Adipose tissue (tissue), 3 donors: ENCODE data around the gene AQP6. TPM values are rescaled to one million over a fixed set of nuclear protein-coding genes. Genes with fewer than 3 reads are reported as not detected.

Experiments
- H3K27ac ChIP-seq: one replicate; pipeline ENCODE4 v1.5.1; 2013; ENCODE audit warnings: low read depth, low read length
- WGBS, 3 donors: extraction: QIAGEN DNeasy Blood & Tissue Kit; methylation state at CpG; one replicate each; pipeline ENCODE4 v1.1.7; 2013; 5-methylcytosine and 5-hydroxymethylcytosine counted together
- polyA plus RNA-seq, 3 donors: library from polyadenylated mRNA; stranded (reverse); fragments of 200-250 nt; gene quantifications; one replicate each; pipeline ENCODE4 v1.2.3, GENCODE V29; 2013
- donor health status: healthy with polysubstance abuse.
- donor health status: Bipolar disorder and iron deficiency.
- donor health status: healthy.

AQP6 gene, protein sequence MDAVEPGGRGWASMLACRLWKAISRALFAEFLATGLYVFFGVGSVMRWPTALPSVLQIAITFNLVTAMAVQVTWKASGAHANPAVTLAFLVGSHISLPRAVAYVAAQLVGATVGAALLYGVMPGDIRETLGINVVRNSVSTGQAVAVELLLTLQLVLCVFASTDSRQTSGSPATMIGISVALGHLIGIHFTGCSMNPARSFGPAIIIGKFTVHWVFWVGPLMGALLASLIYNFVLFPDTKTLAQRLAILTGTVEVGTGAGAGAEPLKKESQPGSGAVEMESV
- polyA plus RNA-seq = 1 to 10 TPM in 1 of 3 donors, under 1 TPM in 2; 0.06 to 1.7 (median 0.06) TPM

DNA sequence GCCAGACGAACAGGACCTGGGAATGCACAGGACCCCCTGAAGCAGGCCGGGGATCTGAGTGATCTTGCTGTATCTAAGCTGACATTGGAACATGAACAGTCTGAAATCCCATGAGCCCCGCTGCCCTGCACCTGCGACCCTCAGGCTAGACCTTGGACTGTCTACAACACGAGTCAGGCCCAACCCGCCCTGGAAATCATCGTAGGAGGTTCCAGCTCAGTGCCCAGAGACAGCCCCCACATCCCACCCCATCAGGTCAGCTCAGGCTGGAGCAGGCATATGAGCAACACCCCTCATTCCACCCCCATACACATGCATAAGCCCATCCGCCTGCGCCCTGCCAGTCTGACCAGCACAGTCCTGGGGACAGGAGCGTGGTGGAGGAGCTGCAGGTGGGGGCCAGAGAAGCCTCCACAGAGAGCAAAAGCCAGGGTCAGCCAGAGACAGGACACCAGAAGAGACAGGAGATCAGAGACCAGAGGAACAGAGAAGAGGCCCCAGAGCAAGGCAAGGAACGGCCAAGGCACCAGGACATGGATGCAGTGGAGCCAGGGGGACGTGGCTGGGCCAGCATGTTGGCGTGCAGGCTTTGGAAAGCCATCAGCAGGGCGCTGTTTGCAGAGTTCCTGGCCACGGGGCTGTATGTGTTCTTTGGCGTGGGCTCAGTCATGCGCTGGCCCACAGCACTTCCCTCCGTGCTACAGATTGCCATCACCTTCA, at the start of gene AQP6:
Gene AQP6 (plus strand): TSS at position 307 of the 720 bp plus-strand sequence. CDS start 227 bp downstream, at position 534.
- 81 to 83% (median 82%) methylated on average over 15 to 18 of the region's 18 CpGs for WGBS, 3 donors
- no peak within 1 kb of the TSS for H3K27ac ChIP-seq

DNA sequence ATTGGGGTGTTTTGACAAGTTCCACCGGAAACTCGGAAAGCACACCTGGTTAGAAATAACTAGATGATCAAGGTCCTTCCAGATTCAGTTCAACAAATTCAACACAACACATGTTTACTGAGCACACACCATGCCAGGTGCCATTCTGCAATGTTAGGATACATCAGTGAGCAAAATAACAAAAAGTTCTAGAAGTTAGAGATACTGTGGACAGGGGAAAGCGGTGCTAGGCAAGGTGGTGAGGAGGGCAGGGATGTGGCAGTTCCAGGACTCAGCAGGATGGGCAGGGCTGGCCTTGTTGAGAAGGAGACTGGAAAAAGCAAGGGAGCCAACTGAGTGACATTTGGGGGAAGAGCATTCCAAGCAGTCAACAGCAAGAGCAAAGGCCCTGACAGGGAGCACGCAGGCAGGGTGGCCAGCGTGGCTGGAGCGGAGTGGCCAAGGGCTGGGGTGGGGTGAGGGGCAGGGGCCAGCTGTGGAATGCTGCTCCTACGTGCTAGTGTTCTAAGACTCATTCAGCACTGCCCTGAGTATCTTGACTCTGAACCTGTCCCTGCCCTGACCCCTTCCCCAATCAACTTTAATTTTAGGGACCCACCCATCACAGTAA, 49.6 kb upstream of the AQP6 start:
- WGBS, 3 donors = 71 to 74% (median 72%) methylated on average over 7 of the region's 7 CpGs
- no peak overlapping the region for H3K27ac ChIP-seq

DNA sequence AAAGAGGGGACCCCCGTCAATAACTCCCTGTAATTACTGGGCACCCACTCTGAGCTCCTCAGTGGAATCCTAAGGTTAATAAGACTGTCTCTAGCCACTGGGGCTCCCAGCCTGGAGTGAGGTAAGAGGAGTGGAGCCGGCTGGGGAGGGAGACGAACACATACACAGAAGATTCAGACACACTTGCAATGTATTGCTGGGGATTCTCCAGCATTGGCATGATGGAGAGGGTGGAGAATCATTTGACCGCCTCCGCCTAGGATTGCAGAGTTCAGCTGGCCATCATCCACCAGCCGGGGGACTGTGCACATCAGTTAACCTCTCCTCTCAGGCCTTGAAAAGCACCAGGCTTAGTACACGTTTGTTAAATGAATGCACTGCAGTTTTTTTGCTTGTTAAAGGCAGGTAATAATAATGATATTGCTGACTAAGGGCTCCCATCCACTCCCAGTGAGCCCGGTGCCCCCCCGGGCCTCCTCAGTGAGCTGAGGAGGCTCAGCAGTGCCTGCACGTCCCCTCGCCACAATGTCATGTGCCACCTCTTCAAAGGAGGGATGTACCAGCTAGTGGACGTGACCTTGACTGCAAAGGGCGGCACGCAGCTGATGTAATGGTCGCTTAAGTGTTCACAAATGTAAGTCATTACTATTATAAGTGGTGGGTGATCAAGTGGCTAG, 48.7 kb upstream of the AQP6 start:
- WGBS, 3 donors = 77 to 89% (median 80%) methylated on average over 15 of the region's 15 CpGs
- H3K27ac ChIP-seq = no peak overlapping the region

DNA sequence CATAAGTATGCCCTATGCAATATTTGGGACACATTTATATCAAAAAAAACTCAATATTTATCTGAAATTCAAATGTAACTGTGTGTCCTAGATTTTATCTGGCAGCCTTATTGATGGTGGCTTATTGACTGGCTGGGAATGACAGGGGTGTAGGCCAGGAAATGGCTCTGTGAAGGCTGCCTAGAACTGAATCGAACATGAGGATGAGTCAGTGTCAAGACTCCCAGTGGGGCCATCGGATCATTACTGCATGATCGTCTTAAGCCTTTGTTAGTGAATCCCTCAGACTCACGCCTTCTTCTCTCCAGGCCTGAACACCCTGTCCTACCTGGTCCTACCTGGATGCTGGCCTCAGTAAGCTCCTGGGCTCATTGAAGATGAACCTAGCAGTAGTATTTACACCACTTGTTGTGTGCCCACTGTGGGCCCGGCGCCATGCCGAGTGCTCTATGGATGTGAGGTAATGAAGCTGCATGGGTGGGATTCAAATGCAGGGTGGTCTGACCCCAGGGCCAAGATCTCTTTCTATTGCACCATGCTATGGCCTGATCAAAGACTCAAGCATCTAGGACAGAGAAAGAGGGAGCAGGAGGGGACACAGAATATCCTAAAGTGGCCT, 48.0 kb upstream of the AQP6 start:
- no peak overlapping the region for H3K27ac ChIP-seq
- WGBS, 3 donors = 81 to 88% (median 85%) methylated on average over 7 of the region's 7 CpGs

DNA sequence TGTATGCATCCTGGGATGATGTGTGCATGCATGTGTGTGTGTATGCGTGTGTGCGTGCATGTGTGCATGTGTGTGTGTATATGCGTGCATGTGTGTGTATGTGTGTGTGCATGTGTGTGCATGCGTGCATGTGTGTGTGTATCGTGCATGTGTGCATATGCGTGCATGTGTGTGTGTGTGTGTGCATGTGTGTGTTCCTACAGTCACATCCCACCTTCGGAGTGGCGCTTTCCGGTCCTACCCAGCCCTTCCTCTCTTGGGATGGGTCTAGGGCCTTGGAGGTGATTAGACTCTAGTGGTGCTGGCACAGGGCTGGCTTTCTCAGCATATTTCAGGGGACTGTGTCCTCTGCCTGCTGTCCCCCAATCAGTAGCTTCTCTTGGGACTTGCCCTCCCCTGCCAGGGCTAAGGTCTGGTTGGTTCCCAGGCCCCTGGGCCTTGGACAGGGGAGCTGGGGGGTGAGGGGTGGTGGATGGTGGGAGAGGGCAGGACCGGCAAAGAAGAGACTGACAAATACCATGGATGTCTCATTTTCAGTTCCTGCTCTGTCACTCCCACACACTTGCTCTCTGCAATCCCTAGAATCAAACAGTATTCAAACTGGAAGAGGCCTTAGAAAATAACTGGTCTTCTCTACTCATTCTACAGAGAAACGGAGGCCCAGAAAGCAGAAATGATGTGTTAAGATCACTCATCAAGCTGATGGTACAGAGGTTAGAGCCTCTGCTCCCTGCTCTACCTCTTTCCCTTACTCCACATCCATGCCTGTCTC, 47.1 kb upstream of the AQP6 start:
- no peak overlapping the region for H3K27ac ChIP-seq
- 86 to 89% (median 87%) methylated on average over 11 of the region's 11 CpGs for WGBS, 3 donors

DNA sequence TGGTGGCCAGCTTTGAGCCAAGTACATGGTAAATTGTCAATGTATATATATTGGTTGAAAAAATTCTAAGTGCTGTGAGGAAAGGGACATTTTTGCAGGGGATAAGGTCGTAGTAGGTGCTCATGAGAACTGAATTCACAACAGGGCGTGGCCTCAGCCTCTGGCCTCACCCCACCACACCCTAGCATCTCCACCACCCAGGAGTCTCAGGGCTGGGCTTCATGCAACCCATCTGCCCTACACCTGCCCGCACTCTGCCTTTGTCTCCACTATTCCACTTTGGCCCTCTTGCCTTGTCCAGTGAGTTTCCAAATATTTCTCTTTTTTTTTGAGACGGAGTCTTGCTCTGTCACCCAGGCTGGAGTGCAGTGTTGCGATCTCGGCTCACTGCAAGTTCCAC, 44.3 kb upstream of the AQP6 start:
- 90 to 94% (median 94%) methylated on average over 6 of the region's 6 CpGs for WGBS, 3 donors
- H3K27ac ChIP-seq = no peak overlapping the region

DNA sequence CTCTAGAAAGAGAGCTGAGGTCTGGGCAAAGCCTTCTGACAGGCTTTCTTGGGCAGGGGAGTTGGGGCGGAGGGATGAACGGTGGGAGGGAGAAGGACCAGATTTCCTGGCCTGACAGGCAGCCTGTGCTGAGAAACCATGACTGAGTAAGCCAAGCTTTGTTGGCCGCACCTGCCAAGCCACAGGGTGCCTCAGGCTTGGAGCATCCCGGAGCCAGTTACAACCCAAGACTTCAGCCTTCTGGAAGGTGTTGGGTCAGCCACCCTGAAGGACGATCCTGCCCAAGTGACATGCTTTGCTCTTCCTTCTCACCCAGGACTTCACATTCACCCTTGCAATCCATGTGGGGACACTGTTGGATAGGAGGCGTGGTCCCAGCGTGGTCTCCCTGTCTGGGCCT, 43.2 kb upstream of the AQP6 start:
- H3K27ac ChIP-seq = no peak overlapping the region
- WGBS, 3 donors = 85 to 89% (median 89%) methylated on average over 7 of the region's 7 CpGs

DNA sequence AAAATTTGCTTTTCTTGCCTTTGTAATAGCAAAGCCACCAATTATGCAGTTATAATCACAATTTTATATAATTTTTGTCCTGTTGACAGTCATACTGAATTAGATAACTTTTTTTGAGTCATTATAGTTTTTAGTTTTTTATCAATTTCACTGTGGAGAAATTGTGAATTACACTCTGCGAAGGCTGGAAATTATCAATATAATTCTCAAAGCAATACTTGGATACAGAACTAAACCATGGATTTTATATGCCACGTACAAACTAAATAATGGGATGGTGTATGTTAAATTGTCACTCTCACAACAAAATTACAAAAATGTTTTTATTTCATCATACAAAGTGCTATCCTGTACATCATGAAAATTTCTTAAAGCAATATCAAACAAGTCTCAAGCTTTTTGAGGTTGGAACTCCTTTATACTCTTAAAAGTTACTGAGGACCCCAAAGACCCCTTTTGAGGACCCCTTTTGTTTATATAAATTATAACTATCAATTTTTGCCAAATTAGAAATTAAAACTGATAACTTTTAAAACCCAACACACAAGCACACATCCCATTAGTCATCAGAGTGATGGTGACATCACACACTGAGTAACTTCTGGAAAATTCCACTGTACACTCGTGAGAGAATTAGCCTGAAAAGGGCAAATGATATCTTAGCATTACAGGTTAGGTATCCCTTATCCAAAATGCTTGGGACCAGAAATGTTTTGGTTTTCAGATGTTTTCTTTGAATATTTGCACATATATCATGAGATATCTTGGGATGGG, 42.0 kb upstream of the AQP6 start:
- no peak overlapping the region for H3K27ac ChIP-seq
- WGBS, 3 donors = 60 to 77% (median 66%) methylated on average over 3 of the region's 3 CpGs

DNA sequence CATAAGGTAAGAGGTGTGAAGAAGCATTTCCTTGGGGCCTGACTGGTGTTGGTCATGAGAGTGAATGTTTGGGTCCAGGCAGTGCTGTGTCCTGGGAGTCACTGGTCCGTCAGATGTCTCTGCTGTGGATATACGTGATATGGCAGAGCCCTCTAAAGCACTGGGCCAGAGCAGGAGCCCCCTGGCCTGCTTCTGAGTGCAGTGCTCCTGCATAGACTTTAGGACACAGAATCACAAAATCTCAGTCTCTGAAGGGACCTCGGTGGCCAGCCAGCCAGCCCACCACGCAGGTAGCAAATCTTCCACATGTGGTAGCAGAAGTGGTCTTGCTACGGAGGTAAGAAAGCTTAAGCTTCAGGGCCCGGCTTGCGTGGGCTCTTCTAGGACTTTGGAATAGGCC, 40.7 kb upstream of the AQP6 start:
- no peak overlapping the region for H3K27ac ChIP-seq
- 63 to 77% (median 76%) methylated on average over 7 of the region's 7 CpGs for WGBS, 3 donors

DNA sequence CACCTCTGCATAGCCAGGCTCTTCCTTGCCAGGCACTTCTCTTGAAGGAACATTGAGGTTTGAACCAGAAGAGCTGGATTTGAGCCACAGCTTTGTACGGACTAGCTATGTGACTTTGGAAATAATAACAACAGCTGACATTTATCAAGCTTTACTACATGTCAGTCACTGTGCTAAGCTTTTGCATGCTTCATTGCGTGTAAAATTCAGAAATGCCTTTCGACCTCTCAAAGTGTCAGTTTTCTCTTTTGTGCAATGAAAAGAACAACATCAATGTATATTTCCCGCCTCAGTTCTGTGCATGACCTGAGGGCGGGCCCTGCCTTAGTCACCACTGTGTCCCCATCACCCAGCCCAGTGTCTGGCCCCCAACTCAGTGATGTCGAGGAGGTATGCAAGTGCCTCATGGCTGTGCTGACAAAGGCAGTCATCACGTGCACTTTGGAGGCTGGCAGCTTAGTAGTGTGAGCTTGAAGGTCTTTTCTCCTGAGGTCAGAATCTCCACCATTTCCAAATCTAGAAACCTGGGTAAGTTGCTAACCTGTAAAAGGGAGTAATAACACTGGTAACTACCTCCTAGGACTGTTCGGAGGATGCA, 40.1 kb upstream of the AQP6 start:
- 88 to 94% (median 93%) methylated on average over 8 of the region's 8 CpGs for WGBS, 3 donors
- no peak overlapping the region for H3K27ac ChIP-seq

DNA sequence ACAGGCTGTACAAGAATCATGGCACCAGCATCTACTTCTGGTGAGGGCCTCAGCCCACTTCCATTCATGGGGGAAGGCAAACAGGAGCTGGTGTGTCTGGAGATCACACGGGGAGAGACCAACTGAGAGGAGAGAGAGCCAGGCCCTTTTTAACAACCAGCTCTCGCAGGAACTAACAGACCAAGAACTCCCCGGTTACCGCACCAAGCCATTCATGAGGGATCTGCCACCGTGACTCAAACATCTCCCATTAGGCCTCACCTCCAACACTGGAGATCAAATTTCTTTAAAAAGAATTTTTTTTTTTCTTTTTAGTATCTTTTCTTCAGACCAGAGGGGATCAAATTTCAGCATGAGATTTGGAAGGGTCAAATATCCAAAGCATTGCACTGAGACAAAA, 39.0 kb upstream of the AQP6 start:
- 68 to 84% (median 70%) methylated on average over 5 of the region's 5 CpGs for WGBS, 3 donors
- no peak overlapping the region for H3K27ac ChIP-seq

DNA sequence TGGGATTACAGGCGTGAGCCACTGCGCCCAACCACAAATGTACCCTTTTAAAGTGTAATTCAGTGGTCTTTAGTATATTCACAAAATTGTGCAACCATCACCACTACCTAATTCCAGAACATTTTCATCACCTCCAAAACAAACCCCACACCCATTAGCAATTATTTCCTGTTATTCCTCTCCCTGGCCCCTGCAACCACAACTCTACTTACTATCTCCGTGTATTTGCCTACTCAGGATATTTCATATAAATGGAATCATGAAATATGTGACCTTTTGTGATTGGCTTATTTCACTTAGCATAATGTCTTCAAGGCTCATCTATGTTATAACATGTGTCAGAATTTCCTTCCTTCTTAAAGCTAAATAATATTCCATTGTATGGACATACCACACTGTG, 38.2 kb upstream of the AQP6 start:
- WGBS, 3 donors = 78 to 88% (median 81%) methylated on average over 3 of the region's 3 CpGs
- H3K27ac ChIP-seq = no peak overlapping the region

DNA sequence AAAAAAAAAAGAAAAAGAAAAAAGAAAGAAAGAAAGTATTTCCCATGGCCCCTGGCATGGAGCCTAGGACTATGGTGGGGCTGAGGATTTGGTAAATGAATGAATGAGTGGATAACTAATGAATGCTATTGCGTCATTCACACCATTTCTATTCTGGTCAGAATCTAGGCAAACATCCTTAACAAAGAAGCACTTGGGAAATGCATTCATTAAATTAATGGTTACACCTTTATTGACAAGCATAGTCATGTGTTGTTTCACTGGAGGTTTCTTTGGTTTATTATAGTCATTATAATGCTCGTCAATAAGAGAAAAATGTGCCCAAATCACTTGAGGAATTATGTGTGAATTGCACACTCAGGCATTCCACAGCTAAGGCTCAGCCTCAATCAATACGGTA, 35.8 kb upstream of the AQP6 start:
- 69 to 94% (median 92%) methylated on average over 3 of the region's 3 CpGs for WGBS, 3 donors
- H3K27ac ChIP-seq = no peak overlapping the region

DNA sequence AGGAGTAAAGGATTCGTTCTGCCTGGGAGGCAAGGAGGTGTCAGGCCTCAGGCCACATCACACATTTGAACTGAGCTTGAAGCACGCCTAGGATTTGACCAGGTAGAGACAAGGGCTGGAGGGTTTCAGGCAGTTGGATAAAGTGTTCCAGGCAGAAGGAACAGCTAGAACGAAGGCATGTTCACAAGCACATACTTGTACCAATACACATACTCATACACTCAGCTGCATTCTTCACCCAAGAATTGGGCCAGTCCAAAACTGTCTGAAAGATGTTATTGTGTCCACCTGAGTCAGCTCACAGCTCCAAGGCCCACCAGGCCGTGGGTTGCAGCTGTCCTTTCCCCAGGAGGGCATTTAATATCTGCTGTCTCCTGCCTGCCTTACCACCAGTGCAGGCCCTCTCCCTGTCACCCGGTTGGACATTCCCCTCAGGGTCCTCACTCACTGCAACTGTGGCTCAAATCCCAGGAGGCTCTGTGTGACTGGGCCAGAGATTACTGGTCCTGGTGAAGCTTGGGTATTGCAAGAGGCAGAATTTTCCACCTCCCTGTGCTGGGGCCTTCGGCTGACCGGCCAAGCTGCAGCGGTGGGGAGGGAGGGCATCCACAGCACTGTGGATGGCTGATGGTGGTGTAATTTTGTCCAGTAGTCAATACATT, 35.0 kb upstream of the AQP6 start:
- 72 to 84% (median 77%) methylated on average over 8 of the region's 8 CpGs for WGBS, 3 donors
- H3K27ac ChIP-seq = no peak overlapping the region

DNA sequence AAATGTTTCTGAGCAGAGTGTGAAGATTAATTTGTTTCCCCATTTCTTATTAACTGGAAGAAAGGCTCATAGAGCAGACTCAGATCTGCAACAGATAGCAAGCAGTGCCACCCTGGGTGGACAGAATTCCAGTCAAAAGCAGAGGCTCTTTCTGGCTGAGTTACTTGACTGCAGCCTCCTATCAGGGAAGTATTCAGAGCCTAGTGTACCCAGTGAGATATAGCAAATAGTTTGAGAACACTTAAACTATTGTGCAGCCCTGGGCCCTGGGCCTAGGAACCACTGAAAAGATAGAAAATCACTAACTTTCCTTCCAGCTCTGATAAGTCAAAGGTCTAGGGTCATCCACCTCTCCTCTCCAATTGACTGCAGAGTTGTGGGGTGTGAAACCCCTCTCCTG, 33.4 kb upstream of the AQP6 start:
- H3K27ac ChIP-seq = no peak overlapping the region

DNA sequence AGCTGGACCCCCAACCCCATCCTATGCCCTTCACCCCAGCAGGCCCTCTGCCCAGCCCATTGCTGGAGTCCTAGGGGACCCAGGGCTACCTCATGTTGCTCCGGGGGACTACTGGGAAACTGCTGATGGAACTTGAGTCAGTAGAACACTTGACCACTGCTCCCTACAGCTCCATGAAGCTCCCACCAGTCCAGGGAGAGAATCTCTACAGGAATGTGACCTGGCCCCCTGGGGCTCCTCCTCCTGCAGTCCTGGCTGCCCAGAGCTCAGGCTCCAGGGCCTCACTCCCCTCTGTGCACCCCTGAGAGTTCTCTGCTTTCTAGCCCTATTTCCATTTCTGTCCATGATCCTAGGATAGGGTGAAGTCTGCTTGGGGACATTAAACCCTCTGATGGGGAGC, 33.0 kb upstream of the AQP6 start:
- WGBS, 3 donors = 83 to 100% (median 91%) methylated on average over 1 of the region's 1 CpG
- H3K27ac ChIP-seq = no peak overlapping the region
